HEK293 (cell line): Measurements from ENCODE around the gene RSPH9.
A peak's percentile ranks its signal among the peaks of the same experiment; 100 is the strongest.
"Not testable (repeated sequence)": the region's sequence is repeated elsewhere in the genome, so short reads cannot be mapped to it uniquely, and the experiment has no call there.

Source experiments
- CTCF ChIA-PET: fragments of 350-600 bp; formaldehyde crosslinking; extraction: SDS; loops from one replicate; lab custom pipeline; 2021; ENCODE audit warnings: antibody characterized with exemption; lab: Yijun Ruan, JAX
- POLR2A ChIA-PET: fragments of 300-600 bp; formaldehyde crosslinking; extraction: SDS; loops from one replicate; lab custom pipeline; 2020; ENCODE audit warnings: antibody characterized with exemption, inconsistent platforms; lab: Yijun Ruan, JAX
- H3K27ac ChIP-seq: fragments of 200-500 bp; sonication (Bioruptor generic); 2 replicates; pipeline ENCODE4 v1.5.1; 2014; ENCODE audit warnings: low read depth, low read length, control low read depth, inconsistent platforms; ENCODE audit errors: extremely low read depth
- H3K36me3 ChIP-seq, 2 experiments: fragments of 200-500 bp in 1 of 2; sonication (Bioruptor generic) in 1 of 2; 1 replicate in 1 of 2; 2 replicates in 1 of 2; pipeline ENCODE4 v1.5.1; 2014 to 2017; ENCODE audit warnings: inconsistent platforms in 2 of 2, low read length in 2 of 2; ENCODE audit not compliant: control insufficient read depth in 2 of 2, insufficient read depth in 1 of 2
- H3K4me1 ChIP-seq: fragments of 200-500 bp; sonication (Bioruptor generic); 2 replicates; pipeline ENCODE4 v1.5.1; 2014; ENCODE audit warnings: mild to moderate bottlenecking, low read length, inconsistent platforms; ENCODE audit not compliant: control insufficient read depth, insufficient read depth
- H3K4me3 ChIP-seq: 2 replicates; pipeline ENCODE4 v1.5.1; 2011; ENCODE audit warnings: low read depth, mild to moderate bottlenecking, control low read depth, low read length, moderate library complexity
- H3K9me3 ChIP-seq: fragments of 200-500 bp; sonication (Bioruptor generic); 2 replicates; pipeline ENCODE4 v1.5.1; 2014; ENCODE audit warnings: low read depth, low read length, inconsistent platforms; ENCODE audit not compliant: control insufficient read depth, insufficient read depth
- KLF10 ChIP-seq: fragments of 450-650 bp; IDR thresholded peaks from 2 replicates; pipeline ENCODE4 v1.5.1; 2018; ENCODE audit warnings: missing biosample characterization, mild to moderate bottlenecking, missing genetic modification characterization
- ZFHX2 ChIP-seq: fragments of 450-650 bp; formaldehyde crosslinking; conservative IDR thresholded peaks from 2 replicates; pipeline ENCODE4 v1.5.1; 2016; ENCODE audit warnings: missing biosample characterization, missing genetic modification characterization
- ZFP37 ChIP-seq: fragments of 450-650 bp; formaldehyde crosslinking; IDR thresholded peaks from 2 replicates; pipeline ENCODE4 v1.5.1; 2016; ENCODE audit warnings: missing biosample characterization, missing genetic modification characterization
- ZNF121 ChIP-seq: fragments of 450-650 bp; formaldehyde crosslinking; IDR thresholded peaks from 2 replicates; pipeline ENCODE4 v1.5.1; 2016; ENCODE audit warnings: missing biosample characterization, missing genetic modification characterization
- ZNF133 ChIP-seq: fragments of 450-650 bp; formaldehyde crosslinking; IDR thresholded peaks from 2 replicates; pipeline ENCODE4 v1.5.1; 2016; ENCODE audit warnings: missing biosample characterization, missing genetic modification characterization
- ZNF221 ChIP-seq: fragments of 450-650 bp; formaldehyde crosslinking; IDR thresholded peaks from 2 replicates; pipeline ENCODE4 v1.5.1; 2017; ENCODE audit warnings: missing biosample characterization, missing genetic modification characterization, borderline replicate concordance
- ZNF223 ChIP-seq: fragments of 450-650 bp; formaldehyde crosslinking; IDR thresholded peaks from 2 replicates; pipeline ENCODE4 v1.5.1; 2016; ENCODE audit warnings: missing biosample characterization, missing genetic modification characterization
- ZNF302 ChIP-seq: fragments of 450-650 bp; formaldehyde crosslinking; IDR thresholded peaks from 2 replicates; pipeline ENCODE4 v1.5.1; 2016; ENCODE audit warnings: missing biosample characterization, missing genetic modification characterization, low read depth
- ZNF350 ChIP-seq: fragments of 450-650 bp; formaldehyde crosslinking; IDR thresholded peaks from 2 replicates; pipeline ENCODE4 v1.5.0; 2017; ENCODE audit warnings: missing biosample characterization, mild to moderate bottlenecking, missing genetic modification characterization
- ZNF596 ChIP-seq: fragments of 450-650 bp; IDR thresholded peaks from 2 replicates; pipeline ENCODE4 v1.5.0; 2018; ENCODE audit warnings: missing biosample characterization, mild to moderate bottlenecking, missing genetic modification characterization, moderate library complexity
- ZNF623 ChIP-seq: fragments of 450-650 bp; formaldehyde crosslinking; IDR thresholded peaks from 2 replicates; pipeline ENCODE4 v1.5.1; 2016; ENCODE audit warnings: missing biosample characterization, missing genetic modification characterization
- ZNF654 ChIP-seq: fragments of 450-650 bp; formaldehyde crosslinking; IDR thresholded peaks from 2 replicates; pipeline ENCODE4 v1.5.1; 2016; ENCODE audit warnings: low read depth, missing biosample characterization, missing genetic modification characterization
- TF ChIP-seq, protein P1 (sequence below): fragments of 450-650 bp; formaldehyde crosslinking; IDR thresholded peaks from 2 replicates; pipeline ENCODE4 v1.5.1; 2017; ENCODE audit warnings: missing biosample characterization, missing genetic modification characterization
- TF ChIP-seq, protein P2 (sequence below): fragments of 450-650 bp; formaldehyde crosslinking; IDR thresholded peaks from 2 replicates; pipeline ENCODE4 v1.5.1; 2016; ENCODE audit warnings: missing biosample characterization, missing genetic modification characterization
- TF ChIP-seq, protein P3 (sequence below): fragments of 450-650 bp; formaldehyde crosslinking; IDR thresholded peaks from 2 replicates; pipeline ENCODE4 v1.5.1; 2016; ENCODE audit warnings: missing biosample characterization, missing genetic modification characterization
- TF ChIP-seq, protein P4 (sequence below): fragments of 450-650 bp; formaldehyde crosslinking; IDR thresholded peaks from 2 replicates; pipeline ENCODE4 v1.5.1; 2016; ENCODE audit warnings: missing biosample characterization, missing genetic modification characterization
- TF ChIP-seq, protein P5 (sequence below): fragments of 450-650 bp; formaldehyde crosslinking; conservative IDR thresholded peaks from 2 replicates; pipeline ENCODE4 v1.5.1; 2016; ENCODE audit warnings: low read depth, missing biosample characterization, missing genetic modification characterization

The RSPH9 gene

DNA sequence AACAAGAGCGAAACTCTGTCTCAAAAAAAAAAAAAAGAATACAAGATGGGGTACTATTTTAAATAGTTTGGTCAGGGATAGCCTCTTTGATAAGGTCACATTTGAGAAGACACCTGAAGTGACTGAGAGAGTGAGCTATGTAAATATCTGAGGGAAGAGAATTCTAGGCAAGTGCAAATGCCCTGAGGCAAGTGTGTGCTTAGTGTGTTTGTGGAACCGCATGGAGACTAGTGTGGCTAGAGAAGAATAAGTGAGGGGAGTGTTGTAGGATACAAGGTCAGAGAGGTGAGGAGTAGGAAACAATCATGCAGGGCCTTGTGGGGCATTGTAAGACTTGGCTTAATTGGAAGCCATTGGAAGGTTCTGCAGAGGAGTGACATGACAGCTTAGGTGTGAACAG, 3.4 kb downstream of the RSPH9 start:
- POLR2A ChIA-PET: interaction anchor here (5.3 kb wide), 1 partner anchor 12 kb away, joined by 33 read pairs; the partner anchor contains the start of gene MAD2L1BP
- peaks cover 7% of the 10 kb centered on the region for H3K4me1 ChIP-seq
- no peaks in the 10 kb centered on the region for H3K9me3 ChIP-seq
- H3K27ac ChIP-seq: no peak overlapping the region
- no peaks in the 10 kb centered on the region; a peak in 1 of 3 replicates for H3K36me3 ChIP-seq
- CTCF ChIA-PET: interaction anchor here (0.5 to 2.0 kb wide), 5 partner anchors 9 to 565 kb away, joined by 3 to 7 read pairs (median 3); no protein-coding TSS in a partner anchor
- no peak for TF ChIP-seq ZNF133 (tag by site-specific recombination)
- TF ChIP-seq, protein P1, sequence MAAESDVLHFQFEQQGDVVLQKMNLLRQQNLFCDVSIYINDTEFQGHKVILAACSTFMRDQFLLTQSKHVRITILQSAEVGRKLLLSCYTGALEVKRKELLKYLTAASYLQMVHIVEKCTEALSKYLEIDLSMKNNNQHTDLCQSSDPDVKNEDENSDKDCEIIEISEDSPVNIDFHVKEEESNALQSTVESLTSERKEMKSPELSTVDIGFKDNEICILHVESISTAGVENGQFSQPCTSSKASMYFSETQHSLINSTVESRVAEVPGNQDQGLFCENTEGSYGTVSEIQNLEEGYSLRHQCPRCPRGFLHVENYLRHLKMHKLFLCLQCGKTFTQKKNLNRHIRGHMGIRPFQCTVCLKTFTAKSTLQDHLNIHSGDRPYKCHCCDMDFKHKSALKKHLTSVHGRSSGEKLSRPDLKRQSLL (tag by site-specific recombination): no peak
- no peak for TF ChIP-seq ZFP37 (tag by site-specific recombination)
- TF ChIP-seq ZNF302 (tag by site-specific recombination): no peak
- TF ChIP-seq ZNF623 (tag by site-specific recombination): peak; percentile 94
- TF ChIP-seq, protein P2, sequence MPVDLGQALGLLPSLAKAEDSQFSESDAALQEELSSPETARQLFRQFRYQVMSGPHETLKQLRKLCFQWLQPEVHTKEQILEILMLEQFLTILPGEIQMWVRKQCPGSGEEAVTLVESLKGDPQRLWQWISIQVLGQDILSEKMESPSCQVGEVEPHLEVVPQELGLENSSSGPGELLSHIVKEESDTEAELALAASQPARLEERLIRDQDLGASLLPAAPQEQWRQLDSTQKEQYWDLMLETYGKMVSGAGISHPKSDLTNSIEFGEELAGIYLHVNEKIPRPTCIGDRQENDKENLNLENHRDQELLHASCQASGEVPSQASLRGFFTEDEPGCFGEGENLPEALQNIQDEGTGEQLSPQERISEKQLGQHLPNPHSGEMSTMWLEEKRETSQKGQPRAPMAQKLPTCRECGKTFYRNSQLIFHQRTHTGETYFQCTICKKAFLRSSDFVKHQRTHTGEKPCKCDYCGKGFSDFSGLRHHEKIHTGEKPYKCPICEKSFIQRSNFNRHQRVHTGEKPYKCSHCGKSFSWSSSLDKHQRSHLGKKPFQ (tag by site-specific recombination): 0 out of 2 replicates have a peak, but pooled peaks have one; percentile 23
- no peak overlapping the region for H3K4me3 ChIP-seq

DNA sequence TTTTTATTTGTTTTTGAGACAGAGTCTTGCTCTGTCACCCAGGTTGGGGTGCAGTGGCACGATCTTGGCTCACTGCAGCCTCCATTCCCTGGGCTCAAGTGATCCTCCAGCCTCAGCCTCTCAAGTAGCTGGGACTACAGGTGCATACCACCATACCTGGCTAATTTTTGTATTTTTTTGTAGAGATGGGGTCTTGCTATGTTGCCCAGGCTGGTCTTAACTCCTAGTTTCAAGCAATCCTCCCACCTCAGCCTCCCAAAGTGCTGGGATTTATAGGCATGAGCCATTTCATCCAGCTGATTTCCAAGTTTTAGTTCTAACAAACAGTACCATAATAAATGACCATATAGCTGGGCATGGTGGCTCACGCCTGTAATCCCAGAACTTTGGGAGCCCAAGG, 8.0 kb downstream of the RSPH9 start:
- H3K36me3 ChIP-seq, H3K27ac ChIP-seq, H3K4me3 ChIP-seq, H3K4me1 ChIP-seq, H3K9me3 ChIP-seq: not testable (repeated sequence)
- POLR2A ChIA-PET: interaction anchor here (0.7 kb wide), 1 partner anchor 23 kb away, joined by 5 read pairs; no protein-coding TSS in a partner anchor
- peak; percentile 81; the same call in 1 of the 2 replicates for TF ChIP-seq ZNF121
- CTCF ChIA-PET: interaction anchor here (0.7 to 2.2 kb wide), 2 partner anchors 14 to 505 kb away, joined by 3 to 16 read pairs; no protein-coding TSS in a partner anchor

DNA sequence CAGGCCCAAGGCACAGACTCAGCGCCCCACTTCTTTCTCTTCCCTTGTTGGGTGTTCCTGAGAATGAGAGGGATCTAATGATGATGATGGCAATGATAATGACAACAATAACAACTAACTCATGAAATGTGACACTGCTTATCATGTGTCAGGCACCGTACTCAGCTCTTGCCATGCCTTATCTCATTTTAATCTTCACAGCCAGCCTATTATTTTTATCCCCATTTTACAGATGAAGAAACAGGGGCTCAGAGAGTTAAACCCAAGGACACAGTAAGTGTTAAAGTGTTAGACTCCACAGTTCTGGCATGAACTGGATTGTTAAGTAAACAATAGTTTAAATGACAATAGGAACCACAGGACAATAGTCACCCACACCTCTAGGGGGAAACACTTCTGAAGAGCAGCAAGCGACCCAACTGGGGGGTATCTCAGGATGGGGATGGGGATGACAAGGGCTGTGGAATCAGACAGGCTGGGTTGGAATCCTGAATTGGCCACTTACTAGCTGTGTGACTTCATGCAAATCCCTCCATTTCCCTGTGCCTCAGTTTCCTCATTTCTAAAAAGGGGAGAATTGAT, 12.5 kb downstream of the RSPH9 start:
- H3K4me3 ChIP-seq: no peak overlapping the region
- H3K27ac ChIP-seq: no peak overlapping the region
- no peaks in the 10 kb centered on the region for H3K4me1 ChIP-seq
- no peaks in the 10 kb centered on the region for H3K36me3 ChIP-seq
- no peak for TF ChIP-seq ZNF221
- TF ChIP-seq ZNF223 (tag by site-specific recombination): no peak
- no peak for TF ChIP-seq KLF10 (tag by site-specific recombination)
- TF ChIP-seq ZNF654 (tag by site-specific recombination): no peak
- TF ChIP-seq ZFP37 (tag by site-specific recombination): no peak
- TF ChIP-seq ZNF121: no peak
- no peak for TF ChIP-seq ZFHX2
- no peak for TF ChIP-seq ZNF350 (tag by site-specific recombination)
- TF ChIP-seq, protein P3, sequence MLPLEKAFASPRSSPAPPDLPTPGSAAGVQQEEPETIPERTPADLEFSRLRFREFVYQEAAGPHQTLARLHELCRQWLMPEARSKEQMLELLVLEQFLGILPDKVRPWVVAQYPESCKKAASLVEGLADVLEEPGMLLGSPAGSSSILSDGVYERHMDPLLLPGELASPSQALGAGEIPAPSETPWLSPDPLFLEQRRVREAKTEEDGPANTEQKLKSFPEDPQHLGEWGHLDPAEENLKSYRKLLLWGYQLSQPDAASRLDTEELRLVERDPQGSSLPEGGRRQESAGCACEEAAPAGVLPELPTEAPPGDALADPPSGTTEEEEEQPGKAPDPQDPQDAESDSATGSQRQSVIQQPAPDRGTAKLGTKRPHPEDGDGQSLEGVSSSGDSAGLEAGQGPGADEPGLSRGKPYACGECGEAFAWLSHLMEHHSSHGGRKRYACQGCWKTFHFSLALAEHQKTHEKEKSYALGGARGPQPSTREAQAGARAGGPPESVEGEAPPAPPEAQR: no peak
- TF ChIP-seq, protein P4, sequence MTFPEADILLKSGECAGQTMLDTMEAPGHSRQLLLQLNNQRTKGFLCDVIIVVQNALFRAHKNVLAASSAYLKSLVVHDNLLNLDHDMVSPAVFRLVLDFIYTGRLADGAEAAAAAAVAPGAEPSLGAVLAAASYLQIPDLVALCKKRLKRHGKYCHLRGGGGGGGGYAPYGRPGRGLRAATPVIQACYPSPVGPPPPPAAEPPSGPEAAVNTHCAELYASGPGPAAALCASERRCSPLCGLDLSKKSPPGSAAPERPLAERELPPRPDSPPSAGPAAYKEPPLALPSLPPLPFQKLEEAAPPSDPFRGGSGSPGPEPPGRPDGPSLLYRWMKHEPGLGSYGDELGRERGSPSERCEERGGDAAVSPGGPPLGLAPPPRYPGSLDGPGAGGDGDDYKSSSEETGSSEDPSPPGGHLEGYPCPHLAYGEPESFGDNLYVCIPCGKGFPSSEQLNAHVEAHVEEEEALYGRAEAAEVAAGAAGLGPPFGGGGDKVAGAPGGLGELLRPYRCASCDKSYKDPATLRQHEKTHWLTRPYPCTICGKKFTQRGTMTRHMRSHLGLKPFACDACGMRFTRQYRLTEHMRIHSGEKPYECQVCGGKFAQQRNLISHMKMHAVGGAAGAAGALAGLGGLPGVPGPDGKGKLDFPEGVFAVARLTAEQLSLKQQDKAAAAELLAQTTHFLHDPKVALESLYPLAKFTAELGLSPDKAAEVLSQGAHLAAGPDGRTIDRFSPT (tag by site-specific recombination): no peak
- TF ChIP-seq ZNF596 (tag by site-specific recombination): no peak
- TF ChIP-seq, protein P5, sequence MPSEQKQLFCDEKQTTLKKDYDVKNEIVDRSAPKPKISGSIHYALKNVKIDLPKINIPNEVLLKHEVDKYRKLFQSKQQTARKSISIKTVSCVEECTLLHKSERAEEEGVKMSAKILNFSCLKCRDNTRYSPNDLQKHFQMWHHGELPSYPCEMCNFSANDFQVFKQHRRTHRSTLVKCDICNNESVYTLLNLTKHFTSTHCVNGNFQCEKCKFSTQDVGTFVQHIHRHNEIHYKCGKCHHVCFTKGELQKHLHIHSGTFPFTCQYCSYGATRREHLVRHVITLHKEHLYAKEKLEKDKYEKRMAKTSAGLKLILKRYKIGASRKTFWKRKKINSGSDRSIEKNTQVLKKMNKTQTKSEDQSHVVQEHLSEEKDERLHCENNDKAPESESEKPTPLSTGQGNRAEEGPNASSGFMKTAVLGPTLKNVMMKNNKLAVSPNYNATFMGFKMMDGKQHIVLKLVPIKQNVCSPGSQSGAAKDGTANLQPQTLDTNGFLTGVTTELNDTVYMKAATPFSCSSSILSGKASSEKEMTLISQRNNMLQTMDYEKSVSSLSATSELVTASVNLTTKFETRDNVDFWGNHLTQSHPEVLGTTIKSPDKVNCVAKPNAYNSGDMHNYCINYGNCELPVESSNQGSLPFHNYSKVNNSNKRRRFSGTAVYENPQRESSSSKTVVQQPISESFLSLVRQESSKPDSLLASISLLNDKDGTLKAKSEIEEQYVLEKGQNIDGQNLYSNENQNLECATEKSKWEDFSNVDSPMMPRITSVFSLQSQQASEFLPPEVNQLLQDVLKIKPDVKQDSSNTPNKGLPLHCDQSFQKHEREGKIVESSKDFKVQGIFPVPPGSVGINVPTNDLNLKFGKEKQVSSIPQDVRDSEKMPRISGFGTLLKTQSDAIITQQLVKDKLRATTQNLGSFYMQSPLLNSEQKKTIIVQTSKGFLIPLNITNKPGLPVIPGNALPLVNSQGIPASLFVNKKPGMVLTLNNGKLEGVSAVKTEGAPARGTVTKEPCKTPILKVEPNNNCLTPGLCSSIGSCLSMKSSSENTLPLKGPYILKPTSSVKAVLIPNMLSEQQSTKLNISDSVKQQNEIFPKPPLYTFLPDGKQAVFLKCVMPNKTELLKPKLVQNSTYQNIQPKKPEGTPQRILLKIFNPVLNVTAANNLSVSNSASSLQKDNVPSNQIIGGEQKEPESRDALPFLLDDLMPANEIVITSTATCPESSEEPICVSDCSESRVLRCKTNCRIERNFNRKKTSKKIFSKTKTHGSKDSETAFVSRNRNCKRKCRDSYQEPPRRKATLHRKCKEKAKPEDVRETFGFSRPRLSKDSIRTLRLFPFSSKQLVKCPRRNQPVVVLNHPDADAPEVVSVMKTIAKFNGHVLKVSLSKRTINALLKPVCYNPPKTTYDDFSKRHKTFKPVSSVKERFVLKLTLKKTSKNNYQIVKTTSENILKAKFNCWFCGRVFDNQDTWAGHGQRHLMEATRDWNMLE (tag by site-specific recombination): no peak
- H3K9me3 ChIP-seq: no peaks in the 10 kb centered on the region
- POLR2A ChIA-PET: interaction anchor here (0.9 to 1.3 kb wide), 2 partner anchors 10 to 28 kb away, joined by 3 read pairs; partner anchors contain the start of gene GTPBP2
- CTCF ChIA-PET: interaction anchor here (0.7 to 1.7 kb wide), 7 partner anchors 9 to 112 kb away, joined by 3 to 9 read pairs (median 3); no protein-coding TSS in a partner anchor
